Panc1 (cell line): ENCODE results near the gene ANO6. TPM values are rescaled to one million over a fixed set of nuclear protein-coding genes. Genes with fewer than 3 reads are reported as not detected.

ENCODE experiments used
- ATAC-seq: fragments of 200-7000 bp; cut with Tn5 transposase; 2 replicates; pipeline ENCODE4 v1.9.1; 2020; ENCODE audit warnings: mild to moderate bottlenecking, moderate library complexity
- BruUV-seq: library from RNA; stranded (reverse); fragments of 400-500 nt; replicated peaks from 2 replicates; lab custom pipeline; 2021; lab: Mats Ljungman, UMichigan
- CTCF ChIA-PET: fragments of 300-600 bp; sonication (Branson Sonifier 250); formaldehyde crosslinking; loops from one replicate; lab custom pipeline; 2022; ENCODE audit warnings: antibody characterized with exemption; lab: Charles Lee
- POLR2A ChIA-PET: fragments of 300-600 bp; sonication (Branson Sonifier 250); formaldehyde crosslinking; loops from one replicate; lab custom pipeline; 2022; ENCODE audit warnings: antibody characterized with exemption; lab: Charles Lee
- DNase-seq: peaks from one replicate; pipeline ENCODE4 v3.0.0-alpha.2; 2010; ENCODE audit warnings: low read depth, low spot score
- H3K27ac ChIP-seq: 2 replicates; pipeline ENCODE4 v1.5.1; 2011; ENCODE audit warnings: mild to moderate bottlenecking, low read length, inconsistent platforms
- H3K27me3 ChIP-seq: fragments of 200-500 bp; sonication (Bioruptor generic); 2 replicates; pipeline ENCODE4 v1.6.0; 2014; ENCODE audit warnings: low read length, inconsistent platforms; ENCODE audit not compliant: control insufficient read depth, insufficient read depth
- H3K36me3 ChIP-seq: fragments of 200-500 bp; sonication (Bioruptor generic); 2 replicates; pipeline ENCODE4 v1.5.1; 2014; ENCODE audit warnings: inconsistent platforms, mild to moderate bottlenecking, low read length, moderate library complexity; ENCODE audit not compliant: control insufficient read depth, insufficient read depth
- H3K4me1 ChIP-seq: 2 replicates; pipeline ENCODE4 v1.5.1; 2011; ENCODE audit warnings: inconsistent platforms, mild to moderate bottlenecking, low read length, moderate library complexity; ENCODE audit not compliant: control insufficient read depth, insufficient read depth
- H3K4me3 ChIP-seq, 2 experiments: 2 replicates each; pipeline ENCODE4 v1.5.1; 2011 to 2012; ENCODE audit warnings: low read depth in 2 of 2, low read length in 2 of 2, mild to moderate bottlenecking in 2 of 2, inconsistent platforms in 1 of 2, moderate library complexity in 1 of 2
- H3K9me3 ChIP-seq: fragments of 200-500 bp; sonication (Bioruptor generic); 2 replicates; pipeline ENCODE4 v1.5.1; 2014; ENCODE audit warnings: low read depth, mild to moderate bottlenecking, inconsistent platforms, low read length, moderate library complexity; ENCODE audit not compliant: control insufficient read depth, insufficient read depth
- POLR2AphosphoS5 ChIP-seq: IDR thresholded peaks from 2 replicates; pipeline ENCODE4 v1.6.1; 2012; ENCODE audit warnings: mild to moderate bottlenecking, low read depth, low read length, moderate library complexity
- SIN3A ChIP-seq: IDR thresholded peaks from 2 replicates; pipeline ENCODE4 v1.6.1; 2012; ENCODE audit warnings: low read depth, mild to moderate bottlenecking, low read length, moderate library complexity, borderline replicate concordance; ENCODE audit not compliant: insufficient read depth
- TCF7L2 ChIP-seq: IDR thresholded peaks from 2 replicates; pipeline ENCODE4 v1.6.1; 2011; ENCODE audit warnings: mild to moderate bottlenecking, low read depth, low read length, inconsistent platforms
- in situ Hi-C: cut with HindIII; loops from 2 replicates; pipeline ENCODE4 v1.10.0; 2016; ENCODE audit warnings: low sequenced_read_pairs, low pct_unique_long_range_greater_than_20kb
- intact Hi-C: fragments of 100-400 bp; cut with micrococcal nuclease; formaldehyde crosslinking; loops from one replicate; pipeline ENCODE4 v1.10.0; 2022; ENCODE audit not compliant: unreplicated experiment
- total RNA-seq: library from RNA; stranded (reverse); gene quantifications from one replicate; pipeline ENCODE4 v1.2.1, GENCODE V29; 2021; ENCODE audit not compliant: unreplicated experiment
- TF ChIP-seq, protein P1 (sequence below): fragments of 450-650 bp; IDR thresholded peaks from 2 replicates; pipeline ENCODE4 v1.5.1; 2017; ENCODE audit warnings: mild to moderate bottlenecking
- TF ChIP-seq, protein P2 (sequence below), 2 experiments: IDR thresholded peaks; 2 replicates each; pipeline ENCODE4 v1.6.1; 2011 to 2012; ENCODE audit warnings: low read depth in 2 of 2, control low read depth in 1 of 2, low read length in 1 of 2, mild to moderate bottlenecking in 1 of 2, moderate library complexity in 1 of 2; ENCODE audit not compliant: insufficient read depth in 1 of 2

Gene ANO6
- total RNA-seq, 1 experiment from 2014 or later, result 120 TPM

DNA sequence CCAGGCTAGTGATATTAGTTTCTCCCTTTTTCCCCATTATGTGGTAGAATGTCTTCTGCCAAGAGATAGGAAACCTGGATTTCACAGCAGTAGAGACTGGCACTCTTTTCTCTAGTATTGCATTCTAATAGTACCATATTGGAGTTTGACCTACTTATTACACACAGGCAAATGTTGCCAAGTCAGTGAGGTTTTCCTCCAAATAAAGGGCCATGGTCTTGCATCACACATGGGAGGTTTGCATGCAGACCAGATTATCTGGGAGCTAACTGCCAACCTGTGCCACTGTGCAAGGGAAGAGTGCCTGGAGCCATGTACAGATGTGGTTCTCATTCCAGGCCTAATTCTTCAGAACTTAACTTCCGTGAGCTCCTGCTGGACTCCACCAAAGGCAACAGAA, 113.3 kb downstream of the ANO6 start:
- in situ Hi-C loops, result no loop called here
- ATAC-seq (no peak), DNase-seq (no peak)
- Histone ChIP-seq H3K36me3 (peaks cover 9% of the 10 kb centered on the region; the same call in 1 of the 2 replicates), H3K9me3 (peaks cover 2% of the 10 kb centered on the region; the same call in 1 of the 2 replicates), H3K4me3 (no peak overlapping the region), H3K27ac (no peak overlapping the region), H3K27me3 (no peaks in the 10 kb centered on the region), H3K4me1 (peaks cover 3% of the 10 kb centered on the region)
- CTCF ChIA-PET, result no interaction called here
- no peak for TF ChIP-seq TCF7L2
- TF ChIP-seq, protein P1, sequence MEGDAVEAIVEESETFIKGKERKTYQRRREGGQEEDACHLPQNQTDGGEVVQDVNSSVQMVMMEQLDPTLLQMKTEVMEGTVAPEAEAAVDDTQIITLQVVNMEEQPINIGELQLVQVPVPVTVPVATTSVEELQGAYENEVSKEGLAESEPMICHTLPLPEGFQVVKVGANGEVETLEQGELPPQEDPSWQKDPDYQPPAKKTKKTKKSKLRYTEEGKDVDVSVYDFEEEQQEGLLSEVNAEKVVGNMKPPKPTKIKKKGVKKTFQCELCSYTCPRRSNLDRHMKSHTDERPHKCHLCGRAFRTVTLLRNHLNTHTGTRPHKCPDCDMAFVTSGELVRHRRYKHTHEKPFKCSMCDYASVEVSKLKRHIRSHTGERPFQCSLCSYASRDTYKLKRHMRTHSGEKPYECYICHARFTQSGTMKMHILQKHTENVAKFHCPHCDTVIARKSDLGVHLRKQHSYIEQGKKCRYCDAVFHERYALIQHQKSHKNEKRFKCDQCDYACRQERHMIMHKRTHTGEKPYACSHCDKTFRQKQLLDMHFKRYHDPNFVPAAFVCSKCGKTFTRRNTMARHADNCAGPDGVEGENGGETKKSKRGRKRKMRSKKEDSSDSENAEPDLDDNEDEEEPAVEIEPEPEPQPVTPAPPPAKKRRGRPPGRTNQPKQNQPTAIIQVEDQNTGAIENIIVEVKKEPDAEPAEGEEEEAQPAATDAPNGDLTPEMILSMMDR, result no peak
- TF ChIP-seq, protein P2, sequence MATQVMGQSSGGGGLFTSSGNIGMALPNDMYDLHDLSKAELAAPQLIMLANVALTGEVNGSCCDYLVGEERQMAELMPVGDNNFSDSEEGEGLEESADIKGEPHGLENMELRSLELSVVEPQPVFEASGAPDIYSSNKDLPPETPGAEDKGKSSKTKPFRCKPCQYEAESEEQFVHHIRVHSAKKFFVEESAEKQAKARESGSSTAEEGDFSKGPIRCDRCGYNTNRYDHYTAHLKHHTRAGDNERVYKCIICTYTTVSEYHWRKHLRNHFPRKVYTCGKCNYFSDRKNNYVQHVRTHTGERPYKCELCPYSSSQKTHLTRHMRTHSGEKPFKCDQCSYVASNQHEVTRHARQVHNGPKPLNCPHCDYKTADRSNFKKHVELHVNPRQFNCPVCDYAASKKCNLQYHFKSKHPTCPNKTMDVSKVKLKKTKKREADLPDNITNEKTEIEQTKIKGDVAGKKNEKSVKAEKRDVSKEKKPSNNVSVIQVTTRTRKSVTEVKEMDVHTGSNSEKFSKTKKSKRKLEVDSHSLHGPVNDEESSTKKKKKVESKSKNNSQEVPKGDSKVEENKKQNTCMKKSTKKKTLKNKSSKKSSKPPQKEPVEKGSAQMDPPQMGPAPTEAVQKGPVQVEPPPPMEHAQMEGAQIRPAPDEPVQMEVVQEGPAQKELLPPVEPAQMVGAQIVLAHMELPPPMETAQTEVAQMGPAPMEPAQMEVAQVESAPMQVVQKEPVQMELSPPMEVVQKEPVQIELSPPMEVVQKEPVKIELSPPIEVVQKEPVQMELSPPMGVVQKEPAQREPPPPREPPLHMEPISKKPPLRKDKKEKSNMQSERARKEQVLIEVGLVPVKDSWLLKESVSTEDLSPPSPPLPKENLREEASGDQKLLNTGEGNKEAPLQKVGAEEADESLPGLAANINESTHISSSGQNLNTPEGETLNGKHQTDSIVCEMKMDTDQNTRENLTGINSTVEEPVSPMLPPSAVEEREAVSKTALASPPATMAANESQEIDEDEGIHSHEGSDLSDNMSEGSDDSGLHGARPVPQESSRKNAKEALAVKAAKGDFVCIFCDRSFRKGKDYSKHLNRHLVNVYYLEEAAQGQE (IDR thresholded peaks at IDR 0.05; ENCODE audit: insufficient read depth in 1 of 2, low read depth in 2 of 2, low read length in 1 of 2), result no peak
- TF ChIP-seq POLR2AphosphoS5, result no peak
- no TSS peak for BruUV-seq
- POLR2A ChIA-PET, result no interaction called here
- intact Hi-C loops, result no loop called here

- Histone ChIP-seq H3K27ac (no peak overlapping the region), H3K36me3 (peaks cover 9% of the 10 kb centered on the region), H3K4me3 (no peak overlapping the region), H3K9me3 (peaks cover 2% of the 10 kb centered on the region; the same call in 1 of the 2 replicates), H3K27me3 (no peaks in the 10 kb centered on the region), H3K4me1 (no peaks in the 10 kb centered on the region)
- ChIA-PET CTCF (no interaction called here), POLR2A (no interaction called here)
- DNase-seq (no peak), ATAC-seq (no peak)
- intact Hi-C loops (no loop called here), in situ Hi-C loops (no loop called here)
- TF ChIP-seq TCF7L2, result no peak
- no peak for TF ChIP-seq POLR2AphosphoS5
- TF ChIP-seq, protein P1, result no peak
- no peak for TF ChIP-seq SIN3A
- TF ChIP-seq, protein P2 (IDR thresholded peaks at IDR 0.05; ENCODE audit: insufficient read depth in 1 of 2, low read depth in 2 of 2, low read length in 1 of 2), result no peak
- BruUV-seq, result no TSS peak
Observed at GRCh38 chr12:45329702-45330101, 113.8 kb downstream of the ANO6 start.
